PFSK-1 (cell line): ENCODE measurements around the gene BIRC5.
A peak's percentile ranks its signal among the peaks of the same experiment; 100 is the strongest.

Experiments used
- FOXP2 ChIP-seq: optimal IDR thresholded peaks from 2 replicates; pipeline ENCODE3; 2011; ENCODE audit warnings: borderline replicate concordance, control low read depth, inconsistent platforms; ENCODE audit not compliant: insufficient read depth; ENCODE audit errors: extremely low read length, extremely low read depth
- POLR2AphosphoS5 ChIP-seq: IDR thresholded peaks from 2 replicates; pipeline ENCODE4 v1.6.1; 2012; ENCODE audit warnings: low read depth, mild to moderate bottlenecking, control low read depth, low read length, moderate library complexity
- REST ChIP-seq, 2 experiments: IDR thresholded peaks; 2 replicates each; pipeline versions ENCODE4 v1.6.1 to v1.8.0; 2011 to 2012; ENCODE audit warnings: low read depth in 2 of 2, low read length in 2 of 2, control low read depth in 1 of 2, inconsistent platforms in 1 of 2, mild to moderate bottlenecking in 1 of 2, moderate library complexity in 1 of 2; ENCODE audit not compliant: insufficient read depth in 1 of 2
- SIN3A ChIP-seq: IDR thresholded peaks from 2 replicates; pipeline ENCODE4 v1.6.1; 2012; ENCODE audit warnings: mild to moderate bottlenecking, low read length, moderate library complexity, borderline replicate concordance; ENCODE audit not compliant: insufficient read depth
- TAF1 ChIP-seq: IDR thresholded peaks from 2 replicates; pipeline ENCODE4 v1.6.1; 2012; ENCODE audit warnings: low read length, control low read depth, borderline replicate concordance; ENCODE audit not compliant: insufficient read depth

Gene BIRC5

DNA sequence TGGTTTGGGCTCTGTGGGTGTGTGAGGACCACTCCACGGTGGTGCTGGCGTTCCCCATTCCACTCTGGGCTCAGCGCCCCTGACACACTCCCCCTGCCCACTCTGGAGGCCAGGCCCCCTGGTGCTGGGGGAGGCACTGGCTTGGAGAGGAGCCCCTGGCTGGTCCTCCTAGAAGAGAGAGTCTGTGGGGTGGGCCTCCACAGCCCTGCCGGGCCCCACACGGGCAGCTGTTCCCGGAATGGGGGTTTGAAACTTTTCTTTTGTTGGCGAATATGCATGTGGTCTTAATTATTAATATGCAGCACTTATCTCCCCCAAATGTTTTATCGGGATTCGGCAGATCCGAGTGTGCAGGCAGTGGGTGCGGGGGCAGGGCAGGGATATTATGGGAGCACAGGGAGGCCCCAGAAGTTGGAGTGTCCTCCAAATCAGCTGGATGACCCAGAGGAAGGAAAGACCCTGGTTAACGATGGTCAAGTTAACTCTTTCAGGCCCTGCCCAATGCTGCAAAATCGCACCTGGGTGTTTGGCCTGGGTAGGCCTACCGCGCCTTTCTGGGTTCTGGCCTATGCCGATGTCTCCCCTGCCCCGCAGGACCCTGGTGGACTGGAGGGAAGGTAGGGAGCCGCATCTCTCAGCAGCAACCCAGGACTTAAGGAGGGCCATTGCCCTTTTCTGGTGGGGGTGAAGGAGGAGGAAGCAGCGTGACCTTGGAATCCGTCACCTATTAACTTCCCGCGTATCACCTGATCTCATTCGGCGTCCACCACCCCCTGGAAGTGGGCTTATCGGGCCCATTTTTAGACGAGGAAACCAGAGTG is 53.4 kb downstream of the BIRC5 start:
- TF ChIP-seq FOXP2 (no peak), REST (IDR thresholded peaks at IDR 0.05; ENCODE audit: insufficient read depth in 1 of 2, low read depth in 2 of 2, low read length in 2 of 2) (no peak), TAF1 (no peak), POLR2AphosphoS5 (no peak), SIN3A (no peak)

GRCh38 chr17:78268191-78268874 is 54.3 kb downstream of the BIRC5 start:
- TF ChIP-seq POLR2AphosphoS5 (no peak), REST (IDR thresholded peaks at IDR 0.05; ENCODE audit: insufficient read depth in 1 of 2, low read depth in 2 of 2, low read length in 2 of 2) (no peak), FOXP2 (no peak), TAF1 (no peak), SIN3A (no peak)

DNA sequence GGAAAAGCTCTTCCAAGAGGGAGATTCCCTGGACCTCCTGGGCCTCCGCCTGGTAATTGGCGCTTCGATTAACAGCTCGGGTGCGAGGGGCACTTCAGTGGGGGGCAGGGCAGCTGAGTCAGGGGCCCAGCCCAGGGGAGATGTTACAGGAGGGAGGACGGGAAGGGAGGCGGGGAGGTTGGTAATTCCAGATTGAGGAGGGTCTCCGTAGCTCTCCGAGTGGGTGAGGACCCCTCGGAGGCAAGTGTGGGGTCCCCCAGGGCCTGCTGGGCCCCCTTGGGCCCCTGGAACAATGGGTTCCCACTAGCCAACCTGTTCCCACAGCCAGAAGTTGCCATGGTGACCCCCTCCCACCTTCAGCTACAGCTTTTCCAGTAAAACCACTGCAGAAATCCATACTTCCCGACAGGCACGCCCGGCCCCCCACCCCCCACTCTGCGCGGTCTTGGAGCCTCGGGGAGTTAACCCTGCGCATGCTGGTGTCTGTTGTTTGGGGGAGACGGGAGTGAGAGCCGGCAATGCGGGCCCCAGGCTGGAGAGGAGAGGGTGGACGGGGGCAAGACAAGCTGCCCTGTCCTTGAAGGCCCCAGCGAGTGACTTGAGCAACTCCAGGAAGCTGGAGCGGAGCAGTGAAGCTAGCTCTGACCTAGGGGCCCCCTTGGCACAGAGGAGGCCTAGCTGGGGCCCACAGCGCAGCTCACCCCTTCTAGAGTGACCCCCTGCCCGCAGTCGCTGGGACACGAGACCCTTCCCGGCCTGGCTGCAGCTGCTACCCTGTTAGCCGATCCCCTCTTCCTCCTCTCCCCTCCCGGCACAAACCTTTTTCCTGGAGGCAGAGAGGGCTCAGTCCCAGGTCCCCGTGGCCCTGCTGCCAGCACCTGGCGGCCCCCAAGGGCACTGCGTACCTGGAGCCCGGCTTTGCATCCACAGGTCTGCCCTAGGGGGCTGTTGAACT is 55.2 kb downstream of the BIRC5 start:
- no peak for TF ChIP-seq REST (IDR thresholded peaks at IDR 0.05; ENCODE audit: insufficient read depth in 1 of 2, low read depth in 2 of 2, low read length in 2 of 2)
- no peak for TF ChIP-seq SIN3A
- TF ChIP-seq TAF1: no peak
- peak; percentile 15 for TF ChIP-seq FOXP2

- TF ChIP-seq SIN3A (no peak), REST (IDR thresholded peaks at IDR 0.05; ENCODE audit: insufficient read depth in 1 of 2, low read depth in 2 of 2, low read length in 2 of 2) (no peak), FOXP2 (no peak), POLR2AphosphoS5 (no peak), TAF1 (no peak)
Observed at GRCh38 chr17:78269955-78270381, 55.9 kb downstream of the BIRC5 start.
